Stimulated activated CD8-positive, alpha-beta memory T cell treated with anti-CD3 and anti-CD28 coated beads, Interleukin-7, amount 100 ng/mL, for 24 hours (primary cell): ENCODE results near the gene NEU4.
"Not testable (repeated sequence)": the region's sequence is repeated elsewhere in the genome, so short reads cannot be mapped to it uniquely, and the experiment has no call there.

Experiments used
- DNase-seq: peaks from one replicate; pipeline ENCODE4 v3.0.0-alpha.2; 2020; ENCODE audit warnings: low read depth

The NEU4 gene

GRCh38 chr2:241775223-241776177 is 33.5 kb upstream of the NEU4 start:
- DNase-seq: no peak

DNA sequence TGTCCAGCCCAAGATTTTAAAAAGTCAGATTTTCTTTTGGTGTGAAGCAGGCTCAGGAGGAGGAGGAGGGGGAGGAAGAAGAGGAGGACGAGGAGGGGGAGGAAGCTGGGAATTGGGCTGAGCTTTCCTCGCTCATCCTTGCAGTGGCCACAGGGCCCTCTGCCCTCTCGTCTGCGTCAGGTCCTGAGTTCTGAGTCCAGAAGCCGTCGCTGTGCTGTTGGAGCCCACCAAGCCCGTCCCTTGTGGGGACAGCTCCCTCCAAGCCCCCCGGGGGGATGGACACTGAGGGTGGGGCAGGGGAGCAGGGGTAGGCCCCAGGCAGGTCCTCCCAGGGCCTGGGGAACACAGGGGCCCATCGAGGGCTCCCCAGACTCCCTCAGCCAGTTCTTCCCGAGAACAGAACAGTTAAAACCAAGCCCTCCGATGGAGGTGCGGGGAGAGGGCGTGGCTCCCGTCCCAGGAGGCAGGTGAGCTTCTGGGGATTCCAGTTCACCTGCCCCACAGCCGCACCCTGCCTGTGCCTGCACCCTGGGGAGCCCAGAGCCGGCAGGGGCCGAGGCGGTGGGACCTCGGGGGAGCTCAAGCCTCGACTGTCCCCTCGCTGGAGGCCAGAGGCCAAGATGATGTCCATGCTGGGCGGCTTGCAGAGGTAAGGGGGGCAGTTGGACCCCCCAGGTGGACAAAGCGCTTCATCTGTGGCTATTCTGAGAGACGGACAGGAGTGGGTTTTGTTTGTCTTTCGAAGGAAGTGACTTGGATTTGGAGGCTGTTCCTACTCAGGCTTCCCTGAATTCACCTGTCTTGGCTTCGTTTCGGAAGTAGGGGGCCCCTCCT is 32.4 kb upstream of the NEU4 start, which contains the start of gene GAL3ST2:
Gene GAL3ST2 (plus strand): TSS at position 487 of the 834 bp plus-strand sequence. CDS start 134 bp downstream, at position 621.
- DNase-seq: no peak

GRCh38 chr2:241777170-241777685 is 31.8 kb upstream of the NEU4 start:
- no peak for DNase-seq

DNA sequence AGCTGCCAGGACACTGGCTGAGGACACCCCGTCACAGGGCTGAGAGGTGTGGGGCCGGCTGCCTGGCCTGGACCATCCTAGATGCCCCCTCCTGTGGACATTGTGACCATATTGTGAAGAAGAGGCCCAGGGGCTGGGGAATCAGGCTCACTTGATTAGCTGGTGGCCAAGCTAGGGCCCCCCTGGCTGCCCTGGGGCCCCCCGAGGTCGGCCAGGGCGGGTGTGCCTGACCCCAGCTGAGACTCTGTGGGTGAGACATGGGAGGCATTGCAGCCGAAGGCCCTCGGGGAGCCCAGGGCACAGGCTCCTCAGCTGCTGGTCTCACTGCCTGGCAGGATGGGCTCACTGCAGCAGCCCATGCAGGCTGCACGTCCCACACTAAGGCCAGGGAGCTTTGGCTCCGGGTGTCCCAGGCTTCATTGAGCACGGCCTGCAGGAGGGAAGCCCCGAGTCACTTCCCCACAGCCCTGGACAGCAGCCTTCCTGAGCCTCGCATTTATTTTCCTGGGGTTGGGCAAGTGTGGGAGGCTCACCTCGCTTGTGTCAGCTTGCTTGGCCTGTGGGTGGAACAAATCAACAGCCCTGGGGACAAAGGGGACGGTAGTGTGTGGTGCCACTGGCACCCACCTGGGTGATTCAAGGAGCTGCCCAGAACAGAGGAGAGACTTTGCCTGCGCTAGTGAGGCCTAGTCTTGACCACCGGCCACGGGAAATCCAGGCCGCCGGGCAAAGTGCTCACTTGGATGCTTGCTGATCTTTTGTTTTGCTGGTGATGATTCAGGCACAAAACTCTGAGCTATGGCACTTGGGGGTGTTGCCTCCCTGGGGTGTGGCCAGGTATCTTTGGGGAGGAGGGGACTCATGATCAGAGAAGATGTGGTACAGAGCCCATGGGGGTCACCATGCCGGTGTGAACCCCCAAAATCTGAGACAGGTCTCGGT is 31.0 kb upstream of the NEU4 start:
- no peak for DNase-seq

- DNase-seq: no peak
These were observed 27.9 kb upstream of the NEU4 start for GRCh38 chr2:241780939-241781569.

- DNase-seq: not testable (repeated sequence)
These were observed 26.9 kb upstream of the NEU4 start for GRCh38 chr2:241782053-241782452.

DNA sequence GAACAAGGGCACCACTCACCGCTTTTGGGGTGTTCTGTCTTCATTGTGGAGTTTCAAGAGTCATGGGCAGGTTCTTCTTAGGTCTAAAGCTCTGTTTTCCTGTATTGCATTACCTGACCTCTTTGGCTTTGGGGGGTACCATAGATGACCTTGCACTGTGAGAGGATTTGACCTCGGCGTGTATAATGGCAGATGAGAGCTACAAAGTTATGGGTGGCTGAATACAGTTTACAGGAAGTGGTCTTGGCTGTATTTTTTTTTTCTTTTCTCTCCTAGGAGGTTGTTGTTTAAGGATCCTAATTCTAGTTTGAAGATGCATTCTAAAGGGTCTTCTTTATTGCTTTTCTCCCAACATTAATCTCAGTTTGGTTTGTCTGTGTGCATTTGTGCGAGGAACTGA is 20.9 kb upstream of the NEU4 start:
- no peak for DNase-seq

DNA sequence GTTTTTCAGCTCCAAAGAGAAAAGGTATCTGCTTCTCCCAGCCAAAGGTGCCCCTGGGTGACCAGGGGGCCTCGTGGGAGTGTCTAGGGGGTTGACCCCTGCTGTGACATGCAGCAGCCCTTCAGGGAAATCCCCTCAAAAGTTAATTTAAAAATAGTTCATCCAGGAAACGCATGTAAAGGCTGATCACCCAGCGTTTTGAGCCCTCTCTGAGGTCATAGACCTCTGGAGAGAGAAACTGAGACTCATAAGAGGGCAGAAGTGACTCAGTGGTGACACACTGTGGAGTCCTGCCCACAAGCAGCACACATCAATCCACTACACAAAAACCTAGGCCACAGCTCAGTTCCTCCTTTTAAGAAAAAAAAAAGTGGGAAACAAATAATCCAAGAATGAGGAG is 20.4 kb upstream of the NEU4 start:
- DNase-seq: no peak

DNA sequence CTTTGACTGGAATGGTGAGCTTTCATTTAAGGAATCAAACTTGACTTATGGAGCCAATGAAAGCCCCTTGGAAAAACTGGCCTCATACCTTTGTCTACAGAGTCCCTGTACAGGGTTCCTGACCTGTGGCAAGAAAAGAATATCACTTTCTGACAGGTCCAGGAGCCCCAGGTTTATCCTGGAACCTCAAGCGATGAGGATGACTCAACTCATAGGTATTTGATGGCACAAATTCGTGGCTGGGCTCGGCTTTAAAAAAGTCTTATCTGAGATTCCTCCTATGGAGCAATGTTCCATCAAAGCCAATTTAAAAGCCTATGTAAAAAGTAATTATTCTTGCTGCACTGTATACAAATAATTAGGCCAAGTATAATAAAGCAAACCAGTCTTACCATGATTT is 17.6 kb upstream of the NEU4 start:
- not testable (repeated sequence) for DNase-seq

- DNase-seq: no peak
These were observed 15.6 kb upstream of the NEU4 start for GRCh38 chr2:241793385-241793784.

DNA sequence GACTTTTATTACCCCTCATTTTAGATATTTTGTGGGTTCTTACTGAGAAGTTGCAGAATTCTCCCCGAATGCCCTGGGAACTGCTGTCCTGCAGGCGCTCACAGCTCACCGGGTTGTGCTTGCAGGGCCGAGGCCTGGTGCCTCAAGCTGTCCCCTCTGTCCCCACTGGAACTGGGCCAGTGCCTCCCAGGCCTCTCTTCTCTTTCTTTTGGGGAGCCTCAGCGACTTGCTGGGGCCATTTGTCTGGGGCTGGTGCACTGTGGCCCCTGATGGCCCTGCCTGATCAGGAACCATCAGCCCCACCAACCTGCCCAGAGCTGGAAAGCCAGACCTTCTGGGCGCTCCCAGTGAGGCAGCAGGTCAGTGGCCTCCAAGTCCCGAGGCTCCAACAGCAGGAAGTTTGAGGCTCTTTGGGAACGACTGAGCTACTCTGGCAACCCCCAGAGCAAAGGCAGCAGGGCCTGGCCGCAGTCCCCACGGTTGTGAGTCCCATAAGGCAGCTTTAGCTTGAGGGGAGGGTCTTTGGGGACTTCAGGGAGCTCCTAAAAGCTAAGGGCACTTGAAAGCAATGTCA is 14.7 kb upstream of the NEU4 start:
- no peak for DNase-seq

- DNase-seq: no peak
These were observed 13.7 kb upstream of the NEU4 start for GRCh38 chr2:241795021-241795999.

- DNase-seq: no peak
These were observed 12.8 kb upstream of the NEU4 start for GRCh38 chr2:241796209-241796608.

DNA sequence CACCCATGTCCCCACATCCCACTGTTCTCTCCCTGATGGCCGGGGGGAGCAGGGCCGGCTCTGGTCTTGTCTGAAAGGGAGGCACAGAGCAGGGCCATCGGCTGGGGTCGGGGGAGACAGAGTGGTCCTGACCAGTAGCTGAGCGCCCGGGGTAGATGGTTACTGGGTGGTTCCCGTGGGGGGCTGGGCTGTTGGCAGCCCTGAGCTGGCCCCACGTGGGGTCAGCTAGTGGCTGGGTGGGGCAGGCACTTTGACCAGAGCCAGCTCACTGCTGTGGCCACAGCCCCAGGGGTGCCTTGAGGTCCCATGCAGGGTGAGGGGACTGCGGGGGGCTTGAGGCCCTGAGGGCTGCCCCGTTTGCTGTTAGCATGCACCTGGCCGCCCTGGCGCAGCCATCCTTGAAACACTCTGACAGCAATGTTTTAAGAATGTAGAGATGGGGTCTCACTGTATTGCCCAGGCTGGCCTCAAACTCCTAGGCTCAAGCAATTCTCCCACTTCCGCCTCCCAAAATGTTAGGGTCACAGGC is 12.3 kb upstream of the NEU4 start:
- DNase-seq: no peak

- no peak for DNase-seq
These were observed 11.4 kb upstream of the NEU4 start for GRCh38 chr2:241797441-241798080.

DNA sequence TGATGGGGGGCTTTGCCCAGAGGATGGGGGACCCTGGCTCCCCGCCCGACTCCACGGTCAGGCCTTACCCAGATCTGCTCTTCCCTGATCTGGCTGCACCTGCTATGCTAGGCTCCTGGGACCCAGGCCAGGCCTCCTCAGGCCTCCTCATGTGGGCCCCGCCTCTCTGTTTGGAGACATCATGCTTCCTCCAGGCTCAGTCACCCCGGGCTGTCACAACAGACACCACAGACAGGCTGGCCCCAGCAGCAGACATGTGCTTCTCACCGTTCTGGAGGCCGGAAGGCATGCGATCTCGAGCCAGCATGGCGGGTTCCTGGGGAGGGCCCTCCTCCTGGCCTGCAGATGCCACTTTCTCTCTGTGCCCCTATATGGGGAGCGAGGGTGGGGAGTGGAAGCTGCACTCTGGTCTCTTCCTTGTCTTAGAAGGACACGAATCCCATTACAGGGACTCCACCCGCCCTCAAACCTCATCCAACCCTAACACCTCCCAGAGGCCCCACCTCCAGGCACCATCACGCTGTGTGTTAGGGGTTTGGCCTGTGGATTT is 10.8 kb upstream of the NEU4 start:
- no peak for DNase-seq

DNA sequence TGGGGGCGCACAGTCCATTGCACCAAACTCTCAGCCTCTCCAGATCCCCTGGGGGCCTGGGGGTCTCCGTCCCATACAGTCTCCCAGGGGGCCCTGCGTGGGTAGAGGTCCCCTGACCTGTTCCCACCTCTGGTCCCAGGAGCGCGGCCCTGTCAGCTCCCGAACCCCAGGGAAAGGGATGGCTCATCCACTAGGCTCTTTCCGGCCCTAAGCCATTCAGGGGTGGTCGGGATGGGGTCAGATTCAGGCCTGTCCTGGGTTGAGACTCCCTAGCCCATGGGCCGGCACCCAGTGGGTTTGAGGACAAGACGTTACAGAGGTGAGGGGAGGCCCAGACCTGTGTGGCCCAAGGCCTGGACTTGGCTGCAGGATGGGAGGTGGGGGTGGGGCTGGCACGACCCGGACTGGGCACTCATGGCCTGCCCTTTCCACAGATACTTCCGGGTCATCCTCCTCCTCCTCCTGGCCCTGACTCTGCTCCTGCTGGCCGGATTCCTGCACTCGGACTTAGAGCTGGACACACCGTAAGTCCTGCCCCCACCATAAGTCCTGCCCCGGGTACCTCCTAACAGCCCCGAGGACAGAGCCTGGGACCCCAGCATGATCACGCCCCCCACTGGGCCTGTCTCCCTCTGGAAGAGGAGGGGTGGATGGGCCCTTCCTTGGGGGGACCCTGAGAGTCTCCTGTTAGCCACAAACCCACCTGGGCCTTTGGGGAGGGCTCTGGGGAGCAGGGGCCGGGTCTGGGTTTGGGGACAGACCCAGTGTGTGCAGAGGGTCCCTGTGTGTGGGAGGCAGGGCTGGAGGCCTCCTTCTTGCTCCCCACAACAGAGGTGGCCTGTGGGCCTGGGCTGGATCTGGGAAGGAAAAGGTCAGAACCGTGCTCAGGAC is 10.1 kb upstream of the NEU4 start:
- DNase-seq: no peak
